Amniotic stem cell (primary cell): ENCODE data around the gene KDM4B.
"Not testable (repeated sequence)": the region's sequence is repeated elsewhere in the genome, so short reads cannot be mapped to it uniquely, and the experiment has no call there.

Experiments
- DNase-seq: peaks from one replicate; lab custom pipeline; 2025; lab: John Stamatoyannopoulos, UW

KDM4B gene

DNA sequence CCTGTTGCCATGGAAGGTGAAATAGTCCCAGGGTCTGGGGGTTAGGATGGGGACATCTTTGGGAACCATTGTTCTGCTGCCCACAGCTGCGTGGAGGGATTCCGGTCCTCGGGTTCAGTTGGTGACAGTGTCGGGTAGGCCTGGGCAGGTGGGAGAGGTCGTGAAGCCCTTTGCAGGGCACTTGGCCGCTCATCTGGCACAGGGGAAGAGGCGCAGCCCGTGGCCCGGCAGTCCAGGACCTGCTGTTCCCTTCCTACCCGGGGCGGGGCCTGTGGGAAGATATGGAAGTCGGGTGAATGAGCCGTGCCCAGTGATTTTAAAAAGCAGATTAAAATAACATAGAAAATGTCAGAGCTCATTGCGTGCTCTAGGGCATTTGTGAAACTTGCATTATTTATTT lies 44.8 kb downstream of the KDM4B start:
- no peak for DNase-seq

DNA sequence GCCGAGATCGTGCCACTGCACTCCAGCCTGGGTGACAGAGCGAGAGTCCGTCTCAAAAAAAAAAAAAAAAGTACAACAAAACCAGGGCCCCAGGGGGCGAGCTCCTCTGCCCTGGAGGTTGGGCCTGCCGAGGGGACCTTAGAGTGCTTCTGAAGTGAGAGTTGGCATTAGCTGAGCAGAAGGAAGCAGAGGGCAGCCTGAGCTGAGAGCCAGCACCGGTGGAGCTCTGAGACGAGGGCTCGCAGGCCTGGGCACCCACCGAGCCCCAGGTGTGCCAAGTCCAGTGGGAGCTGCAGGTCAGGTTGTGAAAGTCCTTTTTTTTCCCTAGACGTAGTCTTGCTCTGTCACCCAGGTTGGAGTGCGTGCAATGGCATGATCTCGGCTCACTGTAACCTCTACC lies 46.0 kb downstream of the KDM4B start:
- no peak for DNase-seq

DNA sequence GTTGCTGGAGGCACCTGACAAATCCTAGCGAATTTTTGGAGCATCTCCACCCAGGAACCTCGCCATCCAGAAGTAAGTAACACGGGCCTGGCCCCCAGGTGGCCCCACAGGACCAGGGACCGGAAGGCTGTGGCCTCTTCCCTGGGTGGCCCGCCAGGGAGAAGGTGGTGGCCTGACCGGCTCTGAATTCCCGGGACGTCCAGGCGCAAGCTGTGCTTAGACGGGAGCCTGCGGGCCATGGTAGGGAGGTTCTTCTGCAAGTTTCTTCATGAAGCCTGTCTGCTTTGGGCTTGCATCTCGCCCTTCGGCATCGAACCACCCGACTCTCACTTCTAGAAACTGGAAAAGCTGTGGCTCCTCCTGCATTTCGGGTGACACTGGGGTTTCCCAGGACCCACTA lies 47.4 kb downstream of the KDM4B start:
- DNase-seq, result no peak

DNA sequence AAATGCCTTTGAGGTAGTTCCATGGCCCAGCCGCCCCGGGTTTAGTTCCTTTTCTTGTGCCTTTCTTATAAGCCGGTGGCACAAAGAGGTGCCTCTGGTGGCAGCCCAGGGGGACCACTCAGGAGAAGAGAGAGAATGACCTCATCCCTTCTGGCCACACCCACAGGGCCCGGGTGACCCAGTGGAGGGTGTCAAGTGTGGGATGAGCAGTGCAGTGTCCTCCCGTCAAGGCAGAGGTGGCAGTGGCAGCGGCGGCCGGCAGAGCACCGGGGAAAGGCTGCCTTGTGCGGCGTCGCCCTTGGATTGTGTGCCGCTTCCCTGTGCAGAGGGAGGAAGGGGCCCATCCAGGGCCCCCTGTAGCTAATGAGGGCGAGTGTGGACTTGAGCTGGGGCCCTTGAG lies 47.9 kb downstream of the KDM4B start:
- no peak for DNase-seq

DNA sequence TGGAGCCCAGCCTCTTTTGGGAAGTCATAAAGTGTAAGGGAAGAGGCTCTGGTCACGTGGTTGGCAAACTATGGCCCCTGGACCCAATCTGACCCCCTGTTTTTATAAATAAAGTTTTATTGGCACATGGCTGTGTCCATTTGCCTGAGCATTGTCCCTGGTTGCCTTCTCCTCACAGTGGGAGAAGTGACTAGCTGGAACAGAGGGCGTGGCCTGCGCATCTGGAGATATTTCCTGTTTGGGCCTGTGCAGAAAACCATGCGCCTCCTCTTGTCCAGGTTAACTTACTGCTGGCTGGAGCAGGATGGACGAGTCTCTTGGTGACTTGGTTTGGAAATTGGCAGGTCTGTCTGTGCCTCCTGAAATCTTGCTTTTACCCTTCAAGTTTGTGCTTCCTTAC lies 48.3 kb downstream of the KDM4B start:
- DNase-seq, result no peak

DNA sequence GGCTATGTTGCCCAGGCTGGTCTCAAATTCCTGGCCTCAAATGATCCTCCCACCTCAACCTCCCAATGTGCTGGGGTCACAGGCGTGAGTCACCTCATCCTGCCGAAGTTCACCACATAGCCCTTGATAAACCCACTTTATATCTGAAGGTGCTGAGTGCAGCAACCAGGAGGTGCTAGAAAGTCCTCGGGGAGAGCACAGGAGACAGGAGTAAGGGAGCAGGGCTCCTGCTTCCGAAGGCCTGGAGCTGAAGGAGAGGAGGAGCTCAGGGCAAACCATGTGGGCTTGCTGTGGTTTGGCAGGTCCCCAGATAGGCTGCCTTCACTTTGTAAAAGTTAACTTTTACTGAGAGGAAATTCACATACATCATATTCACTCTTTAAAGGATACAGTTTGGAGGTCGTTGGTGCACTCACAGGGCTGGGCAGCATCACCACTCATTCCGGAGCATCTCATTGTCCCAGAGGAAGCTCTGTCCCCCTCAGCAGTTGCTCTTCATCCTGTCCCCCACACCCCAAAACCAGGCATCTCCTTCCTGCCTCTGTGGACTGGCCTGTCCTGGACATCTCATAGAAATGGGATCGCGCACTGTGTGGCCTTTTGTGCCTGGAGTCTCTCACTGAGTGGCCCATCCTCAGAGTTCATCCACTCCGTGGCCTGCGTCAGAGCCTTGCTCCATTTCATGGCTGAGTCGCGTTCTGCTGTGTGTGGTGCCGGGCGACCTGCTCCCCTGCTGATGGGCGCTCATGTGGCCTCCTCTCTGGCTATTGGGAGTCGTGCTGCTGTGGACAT lies 49.5 kb downstream of the KDM4B start:
- no peak for DNase-seq

DNA sequence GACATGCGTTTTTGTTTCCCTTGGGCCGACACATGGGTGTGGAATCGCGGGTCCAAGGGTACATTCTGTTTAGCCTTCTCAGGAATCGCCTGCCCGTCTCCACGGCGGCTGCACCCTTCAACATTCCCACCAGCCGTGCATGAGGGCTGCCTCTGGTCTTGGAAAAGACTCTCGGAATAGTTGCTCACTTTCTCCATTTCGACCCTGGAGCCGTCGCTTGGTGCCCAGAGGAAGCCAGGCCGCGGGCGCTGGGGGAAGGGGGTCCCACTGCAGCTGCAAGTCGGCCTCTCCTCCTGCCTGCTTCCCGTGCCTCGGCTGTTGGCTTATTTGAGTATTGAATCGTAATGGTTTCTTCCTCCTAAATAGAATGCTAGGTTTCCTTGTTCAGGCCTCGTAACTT lies 51.5 kb downstream of the KDM4B start:
- no peak for DNase-seq

DNA sequence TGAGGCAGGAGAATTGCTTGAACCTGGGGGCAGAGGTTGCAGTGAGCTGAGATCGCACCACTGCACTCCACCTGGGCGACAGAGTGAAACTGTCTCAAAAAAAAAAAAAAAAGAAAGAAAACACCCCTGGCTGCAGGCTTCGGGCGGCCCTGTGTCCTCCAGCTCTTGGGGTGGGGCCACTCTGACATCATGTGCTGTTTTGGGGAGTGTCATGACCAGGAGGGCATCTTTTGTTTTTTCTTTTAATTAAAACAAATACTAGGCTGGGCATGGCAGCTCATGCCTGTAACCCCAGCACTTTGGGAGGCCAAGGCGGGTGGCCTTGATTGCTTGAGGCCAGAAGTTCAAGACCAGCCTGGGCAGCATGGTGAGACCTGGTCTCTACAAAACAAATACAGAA lies 52.1 kb downstream of the KDM4B start:
- no peak for DNase-seq

DNA sequence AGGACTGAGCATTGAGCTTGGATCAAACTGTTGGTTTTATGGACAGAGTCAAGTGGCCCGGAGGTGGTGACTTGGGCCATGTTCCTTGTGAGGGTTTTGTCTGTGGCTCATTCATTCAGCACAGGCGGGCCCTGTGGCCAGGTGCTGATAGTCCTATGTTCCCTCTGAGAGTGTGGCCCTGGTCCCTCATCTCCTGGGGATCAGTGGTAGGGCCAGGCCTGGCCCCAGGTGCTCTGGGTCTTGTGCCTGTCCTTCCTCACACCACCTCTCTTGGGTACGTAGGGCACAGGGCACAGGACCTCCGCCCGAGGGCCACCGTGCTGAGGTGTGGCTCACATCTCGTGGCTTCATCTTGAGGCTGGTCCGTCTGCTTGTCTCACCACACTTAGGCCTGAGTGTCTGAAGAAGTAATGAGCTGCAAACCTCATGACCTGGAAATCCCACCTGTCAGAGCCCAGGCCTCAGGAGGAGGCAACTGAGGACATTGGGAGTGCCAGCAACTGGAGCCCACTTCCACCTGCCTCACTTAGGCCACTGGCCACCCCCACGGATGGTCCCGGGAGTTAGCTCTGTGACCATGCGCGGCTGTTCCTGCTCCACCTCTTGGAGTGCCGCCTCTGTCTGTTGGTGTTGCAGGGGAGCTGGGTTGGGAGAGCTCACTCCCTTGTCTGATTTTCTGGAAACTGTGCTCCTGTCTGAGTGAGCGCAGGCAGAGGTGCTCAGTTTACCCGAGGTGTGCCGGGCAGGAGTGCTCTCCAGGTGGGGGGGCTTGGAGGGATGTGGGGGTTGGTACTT lies 53.4 kb downstream of the KDM4B start:
- no peak for DNase-seq

DNA sequence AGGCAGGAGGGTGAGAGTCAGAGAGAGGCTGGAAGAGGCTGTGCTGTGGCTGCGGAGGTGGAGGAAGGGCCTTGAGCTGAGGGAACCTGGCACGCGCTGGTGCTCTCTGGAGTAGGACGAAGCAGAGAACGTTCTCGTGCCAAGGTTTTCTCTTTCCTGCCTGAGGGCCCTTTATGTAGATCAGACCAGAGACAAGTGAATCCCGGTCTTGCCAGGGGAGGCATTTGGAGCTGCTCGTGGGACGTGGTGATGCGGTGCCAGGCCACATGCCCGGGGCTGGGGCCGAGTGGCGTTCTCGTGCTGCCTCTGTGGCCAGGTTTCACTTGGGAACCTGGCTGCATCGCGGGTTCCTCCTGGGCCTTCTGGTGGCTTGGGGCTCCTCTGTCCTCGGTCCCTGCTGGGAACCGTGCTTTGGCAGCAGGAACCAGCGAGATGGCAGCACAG lies 54.2 kb downstream of the KDM4B start:
- no peak for DNase-seq

DNA sequence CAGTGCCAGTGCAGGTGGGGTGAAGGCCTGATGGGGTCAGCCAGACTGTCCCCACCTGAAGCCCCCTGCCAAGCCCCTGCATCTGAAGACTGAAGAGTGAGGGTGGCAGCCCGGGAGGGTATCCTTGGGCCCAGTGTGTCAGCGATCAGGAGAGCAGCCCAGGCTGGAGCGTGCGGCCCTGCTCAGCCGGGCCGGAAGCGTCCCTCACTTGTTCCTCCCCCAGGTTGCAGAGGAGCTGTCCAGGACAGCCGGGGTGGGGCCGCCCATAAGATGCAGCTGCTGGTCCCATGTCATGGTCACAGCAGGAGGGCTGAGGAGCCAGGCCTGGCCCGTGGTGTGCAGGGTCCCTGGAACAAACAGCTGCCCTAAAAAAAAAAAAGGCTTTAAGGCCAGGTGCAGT lies 55.4 kb downstream of the KDM4B start:
- DNase-seq, result no peak

DNA sequence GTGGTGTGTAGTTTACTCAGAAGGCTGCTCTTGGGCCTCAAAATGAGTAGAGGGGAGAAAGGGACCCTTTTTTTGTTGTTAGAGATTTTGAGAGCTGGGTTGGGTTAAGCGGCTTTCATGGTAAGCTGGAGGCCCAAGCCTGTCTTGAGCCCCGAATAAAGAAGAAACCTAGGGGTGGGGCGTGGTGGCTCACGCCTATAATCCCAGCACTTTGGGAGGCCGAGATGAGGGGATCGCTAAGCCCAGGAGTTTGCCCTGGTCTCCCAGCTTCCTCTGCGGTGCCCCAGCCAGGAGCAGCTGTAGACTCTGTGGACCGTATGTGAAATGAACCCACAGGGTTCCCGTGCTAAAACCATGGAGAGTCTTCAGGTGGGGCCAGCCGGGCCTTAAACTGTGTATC lies 56.1 kb downstream of the KDM4B start:
- DNase-seq, result no peak

DNA sequence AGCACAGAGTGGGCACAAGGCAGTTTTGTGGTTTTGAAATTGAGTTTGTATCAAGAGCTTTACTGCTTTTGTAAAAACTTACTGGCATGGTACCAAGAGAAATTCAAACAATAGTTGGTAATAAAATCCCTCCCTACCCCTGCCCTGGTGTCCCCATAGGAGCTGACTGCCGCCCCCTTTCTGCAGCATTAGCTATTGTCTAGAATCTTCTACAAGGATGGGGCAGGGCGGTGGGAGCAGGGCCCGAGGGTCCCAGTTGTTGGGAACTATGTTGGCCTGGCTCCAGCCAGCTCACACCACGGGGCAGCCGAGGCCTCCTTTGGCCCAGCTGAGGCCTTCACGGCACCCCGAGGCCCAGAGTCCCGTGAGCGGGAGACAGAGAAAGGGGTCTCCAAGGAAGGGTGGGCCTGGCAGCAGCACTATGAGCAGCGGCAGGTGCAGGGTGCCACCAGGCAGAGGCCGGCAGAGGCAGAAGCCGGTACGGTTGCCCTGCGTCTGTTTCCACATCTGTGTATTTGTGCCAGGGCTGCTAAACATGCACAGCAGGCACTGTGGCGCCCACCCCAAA lies 57.9 kb downstream of the KDM4B start:
- DNase-seq, result no peak

DNA sequence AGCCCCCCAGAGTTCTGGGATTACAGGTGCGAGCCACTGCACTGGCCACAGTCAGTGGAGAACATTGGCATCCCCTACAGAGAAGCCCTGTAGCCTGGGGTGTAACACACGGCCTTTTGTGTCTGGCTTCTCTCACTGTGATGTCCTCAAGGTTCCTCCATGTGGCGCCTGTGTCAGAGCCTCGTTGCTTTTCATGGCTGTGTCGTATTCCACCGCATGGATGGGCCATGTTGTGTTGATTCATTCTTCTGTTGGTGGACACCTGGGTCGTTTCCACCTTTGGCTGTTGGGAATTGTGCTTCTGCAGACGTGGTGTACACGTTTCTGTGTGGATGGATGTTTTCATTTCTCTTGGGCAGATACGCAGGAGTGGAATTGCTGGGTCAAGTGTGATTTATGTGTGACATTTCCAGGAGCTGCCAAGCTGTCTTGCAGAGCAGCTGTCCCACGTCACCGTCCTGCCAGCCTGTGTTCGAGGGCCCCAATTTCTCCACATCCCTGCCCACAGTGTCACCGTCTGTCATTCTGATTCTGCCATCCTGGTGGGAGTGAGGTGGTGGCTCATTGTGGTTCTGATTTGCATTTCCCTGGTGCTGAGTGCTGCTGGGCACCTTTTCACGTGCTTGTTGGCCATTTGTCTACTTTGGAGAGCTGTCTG lies 59.4 kb downstream of the KDM4B start:
- no peak for DNase-seq

DNA sequence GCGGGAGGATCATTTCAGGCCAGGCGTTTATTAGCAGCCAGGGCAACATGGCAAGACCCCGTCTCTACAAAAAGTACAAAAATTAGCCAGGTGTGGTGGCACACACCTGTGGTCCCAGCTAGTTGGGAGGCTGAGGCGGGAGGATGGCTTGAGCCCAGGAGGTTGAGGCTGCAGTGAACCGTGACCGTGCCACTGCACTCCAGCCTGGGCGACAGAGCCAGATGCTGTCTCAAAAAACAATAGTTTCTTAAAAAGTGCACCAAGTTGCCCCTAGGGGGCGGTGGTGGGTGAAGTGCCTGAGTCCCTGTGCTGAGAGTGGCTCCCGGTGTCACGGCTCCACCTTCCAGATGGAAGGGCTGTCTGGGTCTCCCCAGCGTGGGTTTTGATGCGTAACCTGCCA lies 60.7 kb downstream of the KDM4B start:
- DNase-seq, result not testable (repeated sequence)

DNA sequence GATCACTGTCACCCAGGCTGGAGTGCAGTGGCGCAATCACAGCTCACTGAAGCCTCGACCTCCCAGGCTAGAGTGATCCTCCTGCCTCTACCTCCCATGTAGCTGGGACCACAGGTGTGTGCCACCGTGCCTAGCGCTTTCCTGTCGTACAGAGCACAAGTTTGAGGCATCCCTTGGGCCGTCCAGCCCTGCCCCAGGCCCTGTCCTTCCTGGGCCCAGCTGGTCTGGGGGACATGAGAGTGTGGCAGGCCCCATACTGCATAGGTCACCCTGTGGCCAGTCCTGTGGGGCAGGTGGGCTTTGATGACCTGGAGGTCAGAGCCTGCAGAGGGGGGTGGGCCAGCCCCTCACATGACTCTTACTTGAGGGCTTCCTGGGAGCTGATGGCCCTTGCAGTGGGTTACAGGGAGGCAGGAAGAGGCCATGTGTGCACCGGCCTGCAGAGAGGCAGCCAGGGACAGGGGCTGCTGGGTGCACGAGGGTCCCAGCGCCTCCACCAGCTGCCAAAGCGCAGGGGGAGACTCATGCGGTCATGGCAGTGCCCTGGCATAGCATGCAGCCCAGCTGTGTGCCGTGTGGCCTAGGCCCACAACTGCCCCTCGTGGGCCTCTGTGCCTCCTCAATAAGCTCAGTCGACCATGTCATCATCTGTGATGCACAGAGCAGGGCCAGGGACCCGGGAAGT lies 61.4 kb downstream of the KDM4B start:
- DNase-seq, result no peak

DNA sequence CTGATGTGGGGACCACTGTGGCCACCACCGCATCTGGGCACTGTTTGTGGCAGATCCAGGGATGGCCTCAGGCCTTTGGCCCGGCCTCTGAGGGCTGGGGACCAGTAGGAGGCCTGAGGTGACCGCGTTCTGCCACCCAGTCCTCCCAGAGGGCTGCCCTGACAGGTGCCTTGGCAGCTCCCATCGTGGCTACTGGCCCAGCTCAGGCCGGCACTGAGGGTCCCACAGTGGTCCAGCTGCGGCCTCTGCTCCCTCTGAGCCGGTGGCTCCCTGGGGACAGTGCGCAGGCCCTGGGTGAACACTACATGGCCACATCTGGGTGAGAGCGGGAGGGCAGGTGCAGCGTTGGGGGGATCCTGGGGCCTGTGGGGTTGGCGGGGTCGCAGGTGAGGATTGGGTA lies 61.9 kb downstream of the KDM4B start:
- no peak for DNase-seq

DNA sequence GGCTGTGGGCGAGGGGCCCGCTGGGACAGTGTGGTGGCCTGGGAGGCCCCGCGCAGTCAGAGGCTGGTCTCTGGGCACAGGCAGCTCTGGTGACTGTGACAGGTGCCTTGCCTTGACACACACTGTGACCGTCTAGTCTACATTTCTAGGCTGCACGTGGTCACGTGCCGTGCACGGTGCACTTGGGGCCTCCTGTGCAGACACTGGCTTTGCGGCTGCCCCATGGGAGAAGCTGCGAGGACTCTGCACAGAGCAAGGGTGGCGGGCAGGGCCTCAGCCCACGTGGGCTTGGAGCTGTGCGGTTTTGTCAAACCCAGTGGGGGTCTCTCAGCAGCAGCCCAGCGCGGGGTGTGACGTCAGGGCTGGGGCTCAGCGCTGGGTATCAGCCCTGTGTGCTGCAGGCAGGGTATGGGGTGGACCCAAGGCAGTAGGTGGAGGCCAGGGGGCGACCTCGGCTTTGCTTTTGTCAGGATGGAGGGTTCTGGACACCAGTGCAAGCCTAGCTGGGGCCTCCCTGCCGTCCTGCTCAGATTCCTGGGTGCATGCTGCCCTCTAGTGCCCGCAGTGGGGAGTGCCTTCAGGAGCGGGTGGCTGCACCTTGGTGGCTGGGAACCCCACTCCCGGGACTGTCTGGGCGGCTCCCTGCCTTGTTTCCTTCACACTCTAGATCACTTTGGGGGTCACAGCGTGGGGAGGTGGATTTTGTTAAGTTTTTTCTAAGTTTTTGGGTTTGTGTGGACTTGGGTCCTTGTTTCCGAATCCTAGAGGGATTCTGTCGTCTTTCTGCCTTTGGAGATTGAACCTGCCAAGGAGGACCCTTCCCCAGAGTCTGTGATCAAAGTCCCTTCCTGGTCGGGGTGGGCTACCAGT lies 62.6 kb downstream of the KDM4B start:
- DNase-seq, result peak; percentile 42

DNA sequence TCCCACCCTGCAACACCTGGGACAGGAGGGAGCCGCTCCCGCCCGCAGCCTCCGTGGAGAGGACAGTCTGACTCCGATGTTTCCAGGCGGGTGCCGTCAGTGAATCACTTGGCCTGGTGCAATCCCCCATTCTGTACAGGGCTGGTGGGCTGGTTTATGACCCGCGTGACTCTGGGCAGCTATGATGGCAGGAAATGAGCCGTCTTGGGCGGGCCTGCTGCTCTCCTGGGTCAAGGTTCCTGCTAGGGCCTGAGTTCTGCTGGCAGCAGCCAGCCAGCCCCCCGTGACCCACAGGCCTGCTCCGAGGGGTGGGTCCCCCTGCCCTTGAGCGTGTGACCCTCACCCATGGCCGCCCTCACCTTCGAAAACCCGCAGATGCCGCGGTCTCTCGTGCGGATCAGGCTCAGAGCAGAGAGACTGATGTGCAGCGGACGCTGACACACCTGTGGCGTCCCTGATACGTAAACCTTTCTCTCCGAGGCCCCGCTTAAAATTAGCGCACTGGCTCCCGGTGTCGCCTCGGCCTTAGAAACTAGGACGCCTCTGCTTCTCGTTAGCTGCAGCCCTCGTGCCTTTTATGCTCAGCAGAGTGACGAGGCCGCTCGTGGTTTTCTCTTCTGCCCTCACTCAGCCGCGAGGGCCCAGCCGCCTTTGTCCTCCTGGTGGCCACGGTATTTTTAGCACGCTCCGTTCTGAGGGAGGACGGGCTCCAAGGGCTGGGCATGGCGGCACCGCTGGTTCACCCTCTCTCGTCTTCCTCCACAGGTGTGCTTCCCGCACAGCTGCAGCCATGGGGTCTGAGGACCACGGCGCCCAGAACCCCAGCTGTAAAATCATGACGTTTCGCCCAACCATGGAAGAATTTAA lies 63.4 kb downstream of the KDM4B start:
- DNase-seq, result no peak

DNA sequence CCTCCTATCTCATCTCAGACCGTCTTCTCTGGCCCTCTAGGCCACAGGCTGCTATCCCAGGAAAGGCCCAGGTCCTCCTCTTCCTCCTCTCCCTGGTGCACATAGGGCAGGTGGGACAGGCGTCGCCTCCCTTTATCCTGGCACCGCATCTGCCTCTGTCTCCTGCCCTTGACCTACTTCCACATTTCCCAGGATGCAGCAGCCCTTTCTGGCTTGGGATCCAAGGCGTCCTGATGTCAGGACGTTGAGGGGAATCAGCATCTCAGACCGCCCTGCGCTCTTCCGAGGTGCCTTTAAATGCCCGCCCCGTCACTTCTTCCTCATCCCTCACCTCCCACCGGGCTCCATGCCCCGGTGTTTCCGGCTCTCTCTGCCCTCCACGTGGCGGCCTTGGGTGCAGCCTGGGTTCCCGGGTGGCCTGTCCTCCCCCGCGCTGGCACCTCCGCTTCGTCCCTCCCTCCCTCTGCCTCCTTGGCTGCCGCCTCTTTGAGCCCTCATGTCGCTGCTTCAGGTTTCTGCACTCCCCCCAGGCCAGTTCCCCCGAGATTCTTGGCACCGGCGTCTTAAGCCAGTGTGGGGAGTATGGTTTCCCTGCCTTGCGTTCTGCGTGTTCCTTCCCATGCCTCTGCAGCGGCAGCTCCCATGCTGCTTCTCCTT lies 66.3 kb downstream of the KDM4B start:
- DNase-seq, result no peak
